HepG2 (cell line): ENCODE results near the gene OSBPL1A. TPM values are rescaled to one million over a fixed set of nuclear protein-coding genes. Genes with fewer than 3 reads are reported as not detected.

ENCODE experiments used
- ATAC-seq: fragments of 200-7000 bp; cut with Tn5 transposase; 3 replicates; pipeline ENCODE4 v1.9.1; 2020; ENCODE audit warnings: mild to moderate bottlenecking, moderate library complexity
- BruUV-seq: library from RNA; stranded (reverse); fragments of 400-500 nt; replicated peaks from 2 replicates; lab custom pipeline; 2021; lab: Mats Ljungman, UMichigan
- CTCF ChIA-PET: fragments of 300-600 bp; formaldehyde crosslinking; extraction: SDS; loops from one replicate; lab custom pipeline; 2021; ENCODE audit warnings: low total read pairs, inconsistent platforms, low intra/inter-chr PET ratio; lab: Yijun Ruan, JAX
- POLR2A ChIA-PET: fragments of 350-600 bp; sonication (Branson Sonifier 250); formaldehyde crosslinking; loops from one replicate; lab custom pipeline; 2020; ENCODE audit warnings: antibody characterized with exemption, inconsistent platforms; lab: Yijun Ruan, JAX
- DNase-seq: peaks from one replicate; pipeline ENCODE4 v3.0.0-alpha.2; 2015; ENCODE audit warnings: low spot score
- FAIRE-seq: peaks from 3 replicates; lab custom pipeline; 2011; peaks lifted over from hg19 to GRCh38; lab: Jason Lieb, UNC
- H2AFZ ChIP-seq: one replicate; pipeline ENCODE4 v1.6.1; 2011; ENCODE audit warnings: low read length, inconsistent platforms
- H3K27ac ChIP-seq: fragments of 300-600 bp; 3 replicates; pipeline ENCODE4 v1.8.0; 2011; ENCODE audit warnings: mixed run types, mild to moderate bottlenecking, mixed read lengths, low read length, inconsistent platforms; ENCODE audit not compliant: insufficient read depth; ENCODE audit errors: extremely low read length
- H3K27me3 ChIP-seq, 2 experiments: fragments of 200-600 bp in 1 of 2; 2 replicates in 1 of 2; 3 replicates in 1 of 2; pipeline versions ENCODE4 v1.6.0 to v1.8.0; 2011; ENCODE audit warnings: low read length in 2 of 2, mild to moderate bottlenecking in 2 of 2, moderate library complexity in 2 of 2, inconsistent platforms in 1 of 2; ENCODE audit not compliant: insufficient read depth in 2 of 2, control insufficient read depth in 1 of 2
- H3K36me3 ChIP-seq, 2 experiments: fragments of 200-600 bp in 1 of 2; replicated peaks in 1 of 2; 2 replicates in 1 of 2; 3 replicates in 1 of 2; pipeline versions ENCODE4 v1.5.1 to v1.8.0; 2011; ENCODE audit warnings: low read length in 2 of 2, inconsistent platforms in 1 of 2; ENCODE audit not compliant: insufficient read depth in 2 of 2, control insufficient read depth in 1 of 2
- H3K4me1 ChIP-seq: 2 replicates; pipeline ENCODE4 v1.5.1; 2012; ENCODE audit warnings: low read length, inconsistent platforms; ENCODE audit not compliant: insufficient read depth
- H3K4me2 ChIP-seq: 2 replicates; pipeline ENCODE4 v1.6.0; 2011; ENCODE audit warnings: low read depth, low read length, inconsistent platforms
- H3K4me3 ChIP-seq, 3 experiments: fragments of 200-600 bp in 1 of 3; sonication (generic), shearing (Covaris generic) in 1 of 3; replicated peaks in 1 of 3; 2 replicates each; pipeline ENCODE4 v1.5.1; 2011 to 2016; ENCODE audit warnings: low read length in 3 of 3, inconsistent platforms in 2 of 3, low read depth in 2 of 3, mild to moderate bottlenecking in 2 of 3, control low read depth in 1 of 3, mixed read lengths in 1 of 3; ENCODE audit not compliant: insufficient read depth in 1 of 3
- H3K79me2 ChIP-seq: one replicate; pipeline ENCODE4 v1.6.1; 2011; ENCODE audit warnings: low read length, inconsistent platforms; ENCODE audit not compliant: insufficient read depth
- H3K9ac ChIP-seq: 2 replicates; pipeline ENCODE4 v1.6.0; 2011; ENCODE audit warnings: mild to moderate bottlenecking, low read depth, low read length, inconsistent platforms; ENCODE audit not compliant: insufficient read depth
- H3K9me3 ChIP-seq: 2 replicates; pipeline ENCODE4 v1.5.1; 2012; ENCODE audit warnings: mild to moderate bottlenecking, low read length
- H4K20me1 ChIP-seq: 2 replicates; pipeline ENCODE4 v1.6.0; 2011; ENCODE audit warnings: inconsistent platforms, mild to moderate bottlenecking, low read length, moderate library complexity; ENCODE audit not compliant: insufficient read depth
- ATF4 ChIP-seq, 2 experiments: fragments of 450-650 bp in 1 of 2; sonication (generic) in 1 of 2; formaldehyde crosslinking; IDR thresholded peaks; 2 replicates each; pipeline versions ENCODE4 v1.5.0 to v1.8.0; 2020 to 2022; ENCODE audit warnings: mild to moderate bottlenecking in 1 of 2, missing genetic modification reagents in 1 of 2
- IKZF1 ChIP-seq: fragments of 450-650 bp; IDR thresholded peaks from 2 replicates; pipeline ENCODE4 v1.7.1; 2016
- MAX ChIP-seq: IDR thresholded peaks from 2 replicates; pipeline ENCODE4 v1.6.1; 2012; ENCODE audit warnings: inconsistent platforms
- MLLT10 ChIP-seq: sonication (generic); formaldehyde crosslinking; IDR thresholded peaks from 2 replicates; pipeline ENCODE4 v1.4.0; 2020; ENCODE audit warnings: missing genetic modification reagents
- PLRG1 ChIP-seq: fragments of 450-650 bp; conservative IDR thresholded peaks from 2 replicates; pipeline ENCODE4 v1.6.1; 2016
- RELA ChIP-seq: sonication (generic); formaldehyde crosslinking; IDR thresholded peaks from 2 replicates; pipeline ENCODE4 v1.4.0; 2020; ENCODE audit warnings: missing genetic modification reagents
- RFXANK ChIP-seq: IDR thresholded peaks from 2 replicates; pipeline ENCODE4 v1.6.1; 2016
- SMYD3 ChIP-seq: sonication (generic); formaldehyde crosslinking; IDR thresholded peaks from 2 replicates; pipeline ENCODE4 v1.8.1; 2023; ENCODE audit warnings: mild to moderate bottlenecking, missing genetic modification reagents
- SOX5 ChIP-seq: IDR thresholded peaks from 2 replicates; pipeline ENCODE4 v1.6.1; 2016; ENCODE audit warnings: borderline replicate concordance
- TBL1XR1 ChIP-seq: fragments of 150-350 bp; IDR thresholded peaks from 2 replicates; pipeline ENCODE4 v1.6.1; 2014; ENCODE audit warnings: borderline replicate concordance, low read length; ENCODE audit not compliant: partially characterized antibody
- TRIM24 ChIP-seq: sonication (generic); formaldehyde crosslinking; IDR thresholded peaks from 2 replicates; pipeline ENCODE4 v1.8.0; 2022; ENCODE audit warnings: mild to moderate bottlenecking, missing genetic modification reagents
- ZBTB7A ChIP-seq: sonication (generic); formaldehyde crosslinking; IDR thresholded peaks from 2 replicates; pipeline ENCODE4 v1.8.0; 2022; ENCODE audit warnings: mild to moderate bottlenecking, missing genetic modification reagents
- ZNF230 ChIP-seq: sonication (generic); formaldehyde crosslinking; IDR thresholded peaks from 2 replicates; pipeline ENCODE4 v1.4.0; 2020; ENCODE audit warnings: mild to moderate bottlenecking, missing genetic modification reagents
- ZNF605 ChIP-seq: sonication (generic); formaldehyde crosslinking; IDR thresholded peaks from 2 replicates; pipeline ENCODE4 v1.8.0; 2022; ENCODE audit warnings: mild to moderate bottlenecking, missing genetic modification reagents
- ZNF720 ChIP-seq: sonication (generic); formaldehyde crosslinking; IDR thresholded peaks from 2 replicates; pipeline ENCODE4 v1.4.0; 2020; ENCODE audit warnings: missing genetic modification reagents
- ZNF772 ChIP-seq: sonication (generic); formaldehyde crosslinking; IDR thresholded peaks from 2 replicates; pipeline ENCODE4 v1.5.0; 2020; ENCODE audit warnings: mild to moderate bottlenecking, missing genetic modification reagents
- WGBS: methylation state at CpG from one replicate; pipeline ENCODE4 v1.1.6; 2017; ENCODE audit warnings: low lambda C conversion rate; 5-methylcytosine and 5-hydroxymethylcytosine counted together
- in situ Hi-C: cut with HindIII; loops from 2 replicates; pipeline ENCODE4 v1.10.0; 2017; ENCODE audit warnings: low pct_unique_long_range_greater_than_20kb; ENCODE audit not compliant: extremely low pct_ligation_motif_present
- intact Hi-C: fragments of 100-400 bp; cut with micrococcal nuclease; formaldehyde crosslinking; loops from one replicate; pipeline ENCODE4 v1.10.0; 2022; ENCODE audit not compliant: unreplicated experiment
- polyA plus RNA-seq, 8 experiments: library from polyadenylated mRNA; depleted of rRNA in 3 of 8; stranded (reverse) in 7 of 8; unstranded in 1 of 8; fragments of >200 nt; fragmentation: Illumina TruSeq in 4 of 8; extraction: Trizol in 4 of 8; gene quantifications; 2 replicates each; pipeline versions ENCODE4 v1.2.1 to v1.2.3, GENCODE V29; 2011 to 2016; ENCODE audit warnings: low read depth in 4 of 8, missing spikeins in 1 of 8, mixed read lengths in 1 of 8; ENCODE audit not compliant: insufficient read depth in 1 of 8
- total RNA-seq, 5 experiments: library from RNA; depleted of rRNA; stranded (reverse); fragments of >200 nt; fragmentation: Illumina TruSeq; extraction: Trizol; gene quantifications; 2 replicates each; pipeline ENCODE4 v1.2.3, GENCODE V29; 2016; ENCODE audit warnings: low read depth in 1 of 5
- TF ChIP-seq, protein P1 (sequence below): sonication (generic); formaldehyde crosslinking; IDR thresholded peaks from 2 replicates; pipeline ENCODE4 v1.5.0; 2020; ENCODE audit warnings: mild to moderate bottlenecking, low read depth, missing genetic modification reagents, borderline replicate concordance
- TF ChIP-seq, protein P2 (sequence below): IDR thresholded peaks from 2 replicates; pipeline ENCODE4 v1.6.1; 2016; ENCODE audit warnings: mild to moderate bottlenecking, missing biosample characterization, missing genetic modification reagents

The OSBPL1A gene
- total and polyA plus RNA-seq, 2 of the 13 experiments (the other 11 are each of a cell fraction or from before 2014, with no cell fraction given), result 0.02 TPM; not detected in 1

DNA sequence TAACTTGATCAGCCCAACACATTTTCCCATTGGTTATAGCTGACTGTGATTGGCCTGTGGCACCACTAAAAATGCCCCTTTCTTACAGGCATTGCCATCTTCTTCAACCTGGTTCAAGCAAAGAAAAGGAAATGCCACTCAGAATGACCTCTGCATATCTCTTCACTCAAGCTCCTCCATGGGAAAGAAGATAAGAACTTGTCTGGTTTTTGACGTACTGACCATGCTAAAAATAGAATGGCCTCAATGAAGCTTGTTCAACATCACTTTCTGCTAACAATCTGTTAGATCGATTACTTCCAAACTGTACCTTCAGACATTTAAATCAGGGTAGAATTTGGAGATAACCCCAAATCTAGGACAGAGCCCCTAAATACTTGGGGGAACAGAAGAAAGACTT is 149.3 kb downstream of the OSBPL1A start:
- DNase-seq, result no peak
- 57% methylated on average over 2 of the region's 2 CpGs for WGBS
- no peak overlapping the region for H3K4me2 ChIP-seq
- H3K27me3 ChIP-seq, result no peaks in the 10 kb centered on the region; a peak in 1 of 5 replicates
- POLR2A ChIA-PET, result no interaction called here
- H3K36me3 ChIP-seq, result no peaks in the 10 kb centered on the region
- H2AFZ ChIP-seq, result no peak overlapping the region
- FAIRE-seq, result no peak
- no TSS peak for BruUV-seq
- CTCF ChIA-PET, result no interaction called here
- H3K9me3 ChIP-seq, result no peaks in the 10 kb centered on the region
- intact Hi-C loops, result no loop called here
- H3K4me3 ChIP-seq, result no peak overlapping the region
- H4K20me1 ChIP-seq, result no peaks in the 10 kb centered on the region
- no peak overlapping the region for H3K9ac ChIP-seq
- no peaks in the 10 kb centered on the region for H3K79me2 ChIP-seq
- TF ChIP-seq ZBTB7A (CRISPR knock-in tag), result no peak
- TF ChIP-seq, protein P1, sequence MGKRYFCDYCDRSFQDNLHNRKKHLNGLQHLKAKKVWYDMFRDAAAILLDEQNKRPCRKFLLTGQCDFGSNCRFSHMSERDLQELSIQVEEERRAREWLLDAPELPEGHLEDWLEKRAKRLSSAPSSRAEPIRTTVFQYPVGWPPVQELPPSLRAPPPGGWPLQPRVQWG (CRISPR knock-in tag), result no peak
- TF ChIP-seq IKZF1, result no peak
- no peak for TF ChIP-seq PLRG1
- TF ChIP-seq SOX5 (CRISPR knock-in tag), result no peak
- no peak for TF ChIP-seq MAX
- TF ChIP-seq TBL1XR1, result no peak
- no peak for TF ChIP-seq RELA (CRISPR knock-in tag)
- no peak for TF ChIP-seq ZNF720 (CRISPR knock-in tag)
- TF ChIP-seq ZNF230 (CRISPR knock-in tag), result no peak
- TF ChIP-seq, protein P2, sequence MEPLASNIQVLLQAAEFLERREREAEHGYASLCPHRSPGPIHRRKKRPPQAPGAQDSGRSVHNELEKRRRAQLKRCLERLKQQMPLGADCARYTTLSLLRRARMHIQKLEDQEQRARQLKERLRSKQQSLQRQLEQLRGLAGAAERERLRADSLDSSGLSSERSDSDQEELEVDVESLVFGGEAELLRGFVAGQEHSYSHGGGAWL, result no peak
- TF ChIP-seq TRIM24, result no peak
- no peak for TF ChIP-seq ZNF772
- TF ChIP-seq SMYD3 (CRISPR knock-in tag), result no peak
- TF ChIP-seq MLLT10 (CRISPR knock-in tag), result no peak
- no peak for TF ChIP-seq ATF4 (CRISPR knock-in tag; IDR thresholded peaks at IDR 0.05)
- TF ChIP-seq ZNF605 (CRISPR knock-in tag), result no peak
- no peak for TF ChIP-seq RFXANK
- TF ChIP-seq, all 625 proteins: peak for 0
- no peak for ATAC-seq
- in situ Hi-C loops, result no loop called here
- Histone ChIP-seq H3K27ac (no peak overlapping the region), H3K4me1 (no peaks in the 10 kb centered on the region)
